Kidney (tissue), 14 donors: Measurements from ENCODE around the gene PRKN. TPM values are rescaled to one million over a fixed set of nuclear protein-coding genes. Genes with fewer than 3 reads are reported as not detected.

Source experiments
- DNase-seq, 5 donors: peaks; one replicate each; pipeline ENCODE4 v3.0.0-alpha.2; 2013 to 2020
- FAIRE-seq: peaks from 2 replicates; lab custom pipeline; 2012; peaks lifted over from hg19 to GRCh38; lab: Jason Lieb, UNC
- H3K27ac ChIP-seq, 2 donors: one replicate each; pipeline ENCODE4 v1.7.0; 2013; ENCODE audit warnings: low read depth in 2 of 2, low read length in 2 of 2, inconsistent platforms in 1 of 2
- H3K27me3 ChIP-seq: one replicate; pipeline ENCODE4 v1.7.1; 2013; ENCODE audit warnings: low read length, inconsistent platforms; ENCODE audit not compliant: control insufficient read depth, insufficient read depth
- H3K36me3 ChIP-seq, 3 donors: one replicate each; pipeline versions ENCODE4 v1.7.0 to v1.7.1; 2013; ENCODE audit warnings: low read length in 3 of 3, control low read depth in 1 of 3, inconsistent platforms in 1 of 3; ENCODE audit not compliant: insufficient read depth in 3 of 3, control insufficient read depth in 2 of 3
- H3K4me1 ChIP-seq, 3 donors: one replicate each; pipeline versions ENCODE4 v1.7.0 to v1.7.1; 2013; ENCODE audit warnings: low read length in 3 of 3, inconsistent platforms in 1 of 3, low read depth in 1 of 3; ENCODE audit not compliant: control insufficient read depth in 2 of 3, insufficient read depth in 2 of 3
- H3K4me3 ChIP-seq, 3 donors: one replicate each; pipeline versions ENCODE4 v1.7.0 to v1.8.1; 2013; ENCODE audit warnings: low read length in 3 of 3, control low read depth in 1 of 3, inconsistent platforms in 1 of 3
- H3K9ac ChIP-seq, 3 donors: one replicate each; pipeline versions ENCODE4 v1.7.0 to v1.7.1; 2013; ENCODE audit warnings: low read length in 3 of 3, control low read depth in 1 of 3, inconsistent platforms in 1 of 3
- H3K9me3 ChIP-seq, 3 donors: one replicate each; pipeline versions ENCODE4 v1.7.0 to v1.7.1; 2013; ENCODE audit warnings: low read length in 3 of 3, control low read depth in 1 of 3, inconsistent platforms in 1 of 3; ENCODE audit not compliant: control insufficient read depth in 2 of 3, insufficient read depth in 1 of 3
- CTCF ChIP-seq: IDR thresholded peaks from 3 replicates; pipeline ENCODE4 v1.5.1; 2012; ENCODE audit warnings: mild to moderate bottlenecking, moderate library complexity, borderline replicate concordance; ENCODE audit not compliant: insufficient read depth; ENCODE audit errors: extremely low read depth
- intact Hi-C: fragments of 100-400 bp; cut with DNase I; formaldehyde crosslinking; loops from one replicate; pipeline ENCODE4 v1.11.1; 2022
- polyA plus RNA-seq: library from polyadenylated mRNA; stranded (reverse); fragments of 350-450 nt; fragmentation: Illumina TruSeq; extraction: RNeasy Lipid Tissue Mini Kit (QIAGEN cat#74804); gene quantifications from one replicate; pipeline ENCODE4 v1.2.3, GENCODE V29; 2014; ENCODE audit warnings: low read depth, low replicate concordance; ENCODE audit not compliant: insufficient read depth
- total RNA-seq: library from RNA; stranded (reverse); fragmentation: NEBNext Ultra II Directional; extraction: Animal tissue kit (Norgen Biotek cat#: 25700); gene quantifications from one replicate; pipeline ENCODE4 v1.2.1, GENCODE V29; 2021
- donor health status: control.
- donor health status: control.
- donor health status: control.
- donor health status: control.
- donor health status: control.
- donor health status: DM: yes; HTN: yes; CAD: no.
- donor health status: Normal renal cell carcinoma (clear cell type).

Gene PRKN
- total and polyA plus RNA-seq, 2 donors from 2014 or later = 8.6 to 10.4 TPM

DNA sequence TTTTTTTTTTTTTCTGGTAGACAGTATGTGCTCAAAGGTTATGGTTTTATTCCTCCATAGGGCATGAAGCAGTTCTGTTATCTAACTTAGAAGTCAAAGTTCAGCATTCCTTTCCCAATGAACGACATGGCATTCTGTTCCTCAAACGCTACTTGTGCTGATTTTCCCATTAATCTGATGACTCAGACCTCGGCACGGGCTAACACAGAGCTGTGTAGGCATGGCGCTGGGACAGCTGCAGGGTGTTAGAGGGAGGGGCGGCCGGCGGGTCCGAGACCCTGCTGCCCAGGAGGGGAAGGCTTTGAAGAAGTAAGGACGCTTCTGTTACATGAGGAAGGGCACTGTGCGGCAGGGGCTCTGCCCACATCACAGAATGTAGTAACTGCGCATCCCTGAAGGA lies 1360.1 kb downstream of the PRKN start:
- no peaks in the 10 kb centered on the region for H3K27me3 ChIP-seq
- intact Hi-C loops = no loop called here
- no peak for DNase-seq

DNA sequence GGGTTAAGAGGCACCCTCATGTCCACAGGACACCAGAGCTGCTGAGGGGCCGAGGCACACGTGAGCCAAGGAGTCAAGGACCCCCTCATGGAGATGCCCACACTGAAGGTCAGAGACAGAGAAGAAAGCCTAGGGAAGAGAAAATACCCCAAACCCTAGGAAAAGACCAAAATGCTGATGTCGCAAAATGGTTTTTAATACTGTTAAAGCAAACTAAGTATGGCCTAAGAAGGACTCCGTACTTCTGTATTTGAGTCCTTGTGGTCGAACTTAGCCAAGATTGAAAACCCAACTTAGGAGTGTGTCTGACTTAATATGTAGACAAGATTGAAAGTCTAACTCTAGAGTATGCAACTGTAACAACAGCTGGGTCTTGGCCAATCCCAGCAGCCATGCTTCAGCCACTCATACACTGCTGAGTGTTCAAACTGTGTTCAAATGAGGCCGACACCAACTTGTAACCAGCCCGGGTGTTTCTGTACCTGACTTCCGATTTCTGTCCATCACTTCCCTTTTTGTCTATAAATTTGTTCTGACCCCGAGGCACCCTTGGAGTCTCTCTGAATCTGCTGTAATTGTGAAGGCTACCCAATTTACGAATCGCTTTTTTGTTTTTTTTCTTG lies 1361.2 kb downstream of the PRKN start:
- H3K27me3 ChIP-seq = no peaks in the 10 kb centered on the region
- no peak for TF ChIP-seq CTCF
- FAIRE-seq (no peak), DNase-seq (no peak)
- no peak overlapping the region for H3K4me3 ChIP-seq
- H3K36me3 ChIP-seq = no peaks in the 10 kb centered on the region
- H3K9me3 ChIP-seq = peaks cover 0 to 6% (median 0%) of the 10 kb centered on the region in 3 donors
- no peak overlapping the region for H3K9ac ChIP-seq
- no peaks in the 10 kb centered on the region for H3K4me1 ChIP-seq
- intact Hi-C loops = no loop called here
- H3K27ac ChIP-seq = no peak overlapping the region

More for the DNA sequence above, 1360.1 kb downstream of the PRKN start:
- FAIRE-seq = no peak
- TF ChIP-seq CTCF = no peak
- H3K4me1 ChIP-seq = no peaks in the 10 kb centered on the region
- peaks cover 0 to 6% (median 0%) of the 10 kb centered on the region in 3 donors for H3K9me3 ChIP-seq
- no peak overlapping the region for H3K27ac ChIP-seq
- H3K36me3 ChIP-seq = no peaks in the 10 kb centered on the region
- H3K9ac ChIP-seq = no peak overlapping the region
- no peak overlapping the region for H3K4me3 ChIP-seq

DNA sequence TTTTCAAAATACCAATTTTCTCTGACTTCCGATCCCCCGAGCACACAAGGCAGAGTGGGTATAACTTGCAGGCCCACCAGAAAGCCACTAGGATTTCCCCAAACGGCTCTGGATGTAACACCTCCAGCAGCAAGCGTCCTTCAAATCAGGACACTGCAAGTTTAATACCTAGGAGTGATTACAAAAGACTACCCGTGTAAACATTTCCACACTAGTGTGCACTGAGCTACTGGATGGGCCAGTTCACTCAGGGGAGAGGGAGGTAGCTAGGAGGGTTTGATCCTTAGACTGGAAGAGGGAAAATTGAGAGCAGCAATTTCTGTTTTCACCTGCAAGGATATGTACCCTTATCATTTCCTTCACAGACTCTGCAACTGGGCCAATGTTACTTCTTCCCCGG lies 1361.9 kb downstream of the PRKN start:
- Histone ChIP-seq H3K27me3 (no peaks in the 10 kb centered on the region), H3K27ac (no peak overlapping the region), H3K4me1 (no peaks in the 10 kb centered on the region), H3K4me3 (no peak overlapping the region), H3K9ac (no peak overlapping the region), H3K36me3 (no peaks in the 10 kb centered on the region), H3K9me3 (peaks cover 0 to 6% (median 0%) of the 10 kb centered on the region in 3 donors)
- TF ChIP-seq CTCF = no peak
- intact Hi-C loops = no loop called here
- FAIRE-seq (no peak), DNase-seq (no peak)

GRCh38 chr6:161363286-161363685 lies 1364.3 kb downstream of the PRKN start:
- DNase-seq = no peak
- no peak overlapping the region for H3K4me3 ChIP-seq
- no peak overlapping the region for H3K27ac ChIP-seq
- H3K9me3 ChIP-seq = peaks cover 0 to 6% (median 0%) of the 10 kb centered on the region in 3 donors
- intact Hi-C loops = no loop called here
- H3K9ac ChIP-seq = no peak overlapping the region
- FAIRE-seq = no peak
- TF ChIP-seq CTCF = no peak
- no peaks in the 10 kb centered on the region for H3K36me3 ChIP-seq
- no peaks in the 10 kb centered on the region for H3K27me3 ChIP-seq
- H3K4me1 ChIP-seq = no peaks in the 10 kb centered on the region
